Measurements from ENCODE around the gene ATP8A1.
"Not testable (repeated sequence)": the region's sequence is repeated elsewhere in the genome, so short reads cannot be mapped to it uniquely, and the experiment has no call there.

Gene ATP8A1

GRCh38 chr4:42492962-42493361 is 163.9 kb downstream of the ATP8A1 start:
- no peak for DNase-seq

- no peak for DNase-seq
Measured at GRCh38 chr4:42490015-42490414, 166.9 kb downstream of the ATP8A1 start.

- no peak for DNase-seq
Measured at GRCh38 chr4:42489095-42489494, 167.8 kb downstream of the ATP8A1 start.

GRCh38 chr4:42488554-42488953 is 168.4 kb downstream of the ATP8A1 start:
- no peak for DNase-seq

DNA sequence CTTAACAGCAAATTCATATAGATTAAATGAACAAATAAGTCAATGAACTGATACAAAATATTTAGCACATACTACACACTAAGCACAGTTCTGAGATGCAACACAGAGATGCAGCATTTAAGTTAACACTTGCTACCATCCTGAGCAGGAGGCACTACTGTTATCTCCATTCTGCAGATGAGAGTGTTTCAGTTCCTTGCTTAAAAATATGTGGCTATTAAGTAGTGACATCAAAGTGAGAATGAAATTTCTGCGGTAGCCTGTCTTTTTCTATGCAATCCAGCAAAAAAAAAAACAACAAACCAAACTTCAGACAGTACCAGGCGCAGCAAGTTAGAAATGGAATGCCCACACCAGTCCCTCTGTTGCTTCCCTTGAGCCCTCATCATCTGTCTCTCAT is 168.8 kb downstream of the ATP8A1 start:
- no peak for DNase-seq

- no peak for DNase-seq
Measured at GRCh38 chr4:42487230-42487629, 169.7 kb downstream of the ATP8A1 start.

GRCh38 chr4:42486156-42486555 is 170.7 kb downstream of the ATP8A1 start:
- DNase-seq: not testable (repeated sequence)

GRCh38 chr4:42484630-42485029 is 172.3 kb downstream of the ATP8A1 start:
- no peak for DNase-seq

GRCh38 chr4:42483426-42484379 is 173.2 kb downstream of the ATP8A1 start:
- no peak for DNase-seq

GRCh38 chr4:42482516-42483327 is 174.2 kb downstream of the ATP8A1 start:
- DNase-seq: no peak

DNA sequence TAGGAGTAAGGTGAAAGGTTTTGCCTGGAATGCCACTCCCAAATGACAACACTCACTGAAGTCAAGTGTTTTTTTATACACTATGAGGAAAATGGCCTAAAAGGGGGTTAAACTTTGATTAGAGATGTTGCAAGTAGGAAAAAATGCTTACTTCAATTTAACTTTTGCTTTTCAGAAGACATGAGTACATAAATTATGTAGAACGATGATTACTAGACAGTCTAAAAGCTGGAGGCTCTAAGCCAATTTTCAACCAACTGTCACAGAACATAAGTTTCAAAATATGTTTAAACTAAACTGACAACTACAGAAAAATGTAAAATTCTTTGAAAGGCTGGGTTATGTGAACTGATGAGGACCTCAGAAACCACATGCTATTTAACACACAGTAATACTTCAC is 176.2 kb downstream of the ATP8A1 start:
- no peak for DNase-seq

- DNase-seq: no peak
Measured at GRCh38 chr4:42480281-42480680, 176.6 kb downstream of the ATP8A1 start.

DNA sequence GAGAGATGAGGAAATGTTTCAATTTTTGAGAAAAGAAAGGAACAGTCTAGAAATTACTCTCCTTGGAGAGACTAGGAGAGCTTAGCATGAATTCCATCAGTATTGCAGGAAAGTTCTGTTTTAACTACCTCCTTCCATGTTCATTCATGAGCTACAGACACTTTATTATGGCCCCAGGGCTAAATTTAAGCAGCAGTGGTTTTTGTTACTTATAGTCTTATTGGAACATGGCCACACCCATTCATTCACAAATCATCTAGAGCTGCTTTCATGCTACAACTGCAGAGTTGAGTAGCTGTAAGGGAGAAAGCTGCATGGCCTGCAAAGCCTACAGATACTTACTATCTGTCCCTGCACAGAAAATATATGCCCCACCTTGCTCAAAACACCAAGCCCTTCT is 178.0 kb downstream of the ATP8A1 start:
- no peak for DNase-seq

DNA sequence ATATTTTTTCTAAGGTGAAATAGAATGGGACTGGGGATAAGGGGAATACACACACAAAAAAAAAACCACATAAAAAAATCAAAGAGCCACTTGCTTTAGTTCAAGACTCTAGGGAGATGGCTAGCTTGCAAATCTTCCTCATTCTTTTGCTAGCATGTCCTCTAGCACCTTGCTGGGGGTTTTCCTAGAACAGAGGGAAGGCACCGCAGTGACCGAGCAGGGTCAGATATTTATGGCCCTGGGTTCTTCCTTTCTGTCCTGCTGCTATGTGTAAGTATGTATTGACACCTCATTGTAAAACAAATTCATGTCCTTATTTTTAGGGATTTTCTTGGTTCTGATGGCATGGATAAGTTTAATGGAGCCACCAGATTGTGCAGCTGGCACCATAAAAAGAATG is 178.4 kb downstream of the ATP8A1 start:
- no peak for DNase-seq

DNA sequence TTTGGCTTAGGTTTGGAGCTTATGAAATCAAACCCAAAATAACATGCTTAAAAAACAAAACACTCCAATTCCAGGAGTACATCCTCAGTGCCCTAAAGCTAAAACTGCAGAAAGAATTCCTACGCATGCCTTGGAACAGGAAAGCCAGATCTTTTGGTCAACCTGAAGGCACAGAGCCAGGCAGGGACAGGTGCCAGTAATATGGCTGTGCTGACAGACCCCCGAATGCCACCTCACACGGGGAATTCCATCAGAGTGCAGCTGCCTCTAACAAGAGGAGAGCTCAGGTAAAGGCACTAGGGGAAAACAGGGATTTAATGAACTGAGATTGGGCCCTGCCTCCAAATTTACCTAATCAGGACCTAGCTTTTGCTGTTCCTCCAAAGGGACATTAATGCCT is 182.5 kb downstream of the ATP8A1 start:
- no peak for DNase-seq

DNA sequence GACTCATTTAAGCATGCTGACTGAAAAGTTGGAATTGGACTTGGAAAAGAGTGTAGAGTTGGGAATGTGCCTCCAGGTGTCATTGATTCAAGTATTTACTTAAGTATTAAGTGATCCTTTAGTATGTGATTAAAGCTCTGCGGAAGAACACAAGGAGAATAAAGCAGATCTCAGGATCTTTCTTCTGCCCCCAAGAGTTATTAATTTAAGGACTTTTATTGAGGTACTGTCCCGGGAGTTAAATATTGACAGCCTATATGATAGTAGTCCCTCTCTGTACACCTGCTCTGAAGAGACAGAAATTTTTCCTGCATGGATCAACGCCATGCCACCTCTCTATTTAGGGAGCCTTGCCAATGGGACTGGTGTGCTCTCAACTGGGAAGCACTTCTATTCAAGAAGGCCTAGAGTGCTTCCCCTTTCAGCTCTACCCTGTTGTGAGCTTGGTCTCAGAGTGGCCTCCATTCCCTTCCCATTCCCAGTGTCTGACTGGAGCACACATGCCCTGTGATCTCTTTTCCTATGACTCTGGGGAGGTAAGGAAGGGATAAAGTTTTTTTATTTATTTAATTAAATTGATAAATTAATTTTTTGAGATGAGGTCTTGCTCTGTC is 183.7 kb downstream of the ATP8A1 start:
- DNase-seq: no peak

DNA sequence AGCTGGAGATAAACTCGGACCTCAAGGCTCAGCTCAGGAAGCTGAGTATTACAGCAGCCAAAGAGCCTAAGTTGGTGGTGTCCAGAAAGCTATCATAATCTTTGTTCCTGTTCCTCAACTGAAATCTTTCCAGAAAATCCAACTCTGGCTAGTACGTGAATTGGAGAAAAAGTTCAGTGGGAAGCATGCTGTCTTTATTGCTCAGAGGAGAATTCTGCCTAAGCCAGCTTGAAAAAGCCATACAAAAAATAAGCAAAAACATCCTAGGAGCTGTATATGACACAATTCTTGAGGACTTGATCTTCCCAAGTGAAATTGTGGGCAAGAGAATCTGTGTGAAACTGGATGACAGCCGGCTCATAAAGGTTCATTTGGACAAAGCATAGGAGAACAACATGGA is 185.0 kb downstream of the ATP8A1 start:
- no peak for DNase-seq

- DNase-seq: no peak
Measured at GRCh38 chr4:42470023-42470422, 186.9 kb downstream of the ATP8A1 start.

GRCh38 chr4:42467777-42468176 is 189.1 kb downstream of the ATP8A1 start:
- DNase-seq: not testable (repeated sequence)

GRCh38 chr4:42466273-42466844 is 190.5 kb downstream of the ATP8A1 start:
- DNase-seq: no peak

GRCh38 chr4:42464550-42465094 is 192.3 kb downstream of the ATP8A1 start:
- DNase-seq: no peak

GRCh38 chr4:42461216-42461615 is 195.7 kb downstream of the ATP8A1 start:
- DNase-seq: not testable (repeated sequence)

DNA sequence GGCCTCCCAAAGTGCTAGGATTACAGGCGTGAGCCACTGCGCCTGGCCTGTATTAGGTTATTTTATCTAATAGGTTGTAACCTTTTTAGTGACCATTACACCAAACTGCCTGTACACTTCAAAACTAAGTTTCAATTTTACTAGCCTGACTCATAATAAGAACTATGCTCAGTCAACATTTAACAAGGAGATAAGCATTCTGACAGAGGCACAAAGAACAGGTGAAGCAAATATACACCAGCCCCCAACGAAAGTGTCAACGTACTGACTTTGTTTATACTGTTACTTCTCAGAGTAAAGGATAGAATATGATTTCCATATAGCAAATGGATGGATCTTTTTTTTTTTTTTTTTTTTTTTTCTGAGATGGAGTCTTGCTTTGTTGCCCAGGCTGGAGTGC is 196.9 kb downstream of the ATP8A1 start:
- no peak for DNase-seq

Data from stimulated activated naive CD4-positive, alpha-beta T cell treated with Interleukin-2 at 50 U/mL for 16 hours (primary cell).